NK-92 (cell line): Measurements from ENCODE around the gene LAMTOR1.

Source experiments
- DNase-seq: peaks from one replicate; lab custom pipeline; 2025; ENCODE audit not compliant: unreplicated experiment; lab: John Stamatoyannopoulos, UW

The LAMTOR1 gene

GRCh38 chr11:72081821-72082453 lies 21.2 kb downstream of the LAMTOR1 start:
- DNase-seq = no peak

DNA sequence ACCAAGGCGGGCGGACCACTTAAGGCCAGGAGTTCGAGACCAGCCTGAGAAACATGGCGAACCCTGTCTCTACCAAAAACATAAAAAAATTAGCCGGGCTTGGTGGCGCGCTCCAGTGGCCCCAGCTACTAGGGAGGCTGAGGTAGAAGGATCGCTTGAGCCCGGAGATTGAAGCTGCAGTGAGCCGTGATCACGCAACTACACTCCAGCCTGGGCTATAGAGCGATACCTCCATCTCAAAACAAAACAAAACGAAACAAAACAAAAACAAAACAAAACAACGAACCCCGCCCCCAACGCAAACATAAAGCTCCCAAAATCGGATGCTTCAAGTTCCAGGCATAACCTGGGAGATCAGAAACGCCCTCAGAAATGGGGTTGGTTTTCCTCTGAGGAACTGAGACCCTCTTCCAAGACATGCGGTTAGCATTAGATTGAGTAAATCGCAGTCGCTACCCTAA lies 21.9 kb downstream of the LAMTOR1 start:
- DNase-seq = no peak

- peak; percentile 95 for DNase-seq
Measured at GRCh38 chr11:72080326-72081183, 22.5 kb downstream of the LAMTOR1 start, which contains the start of the genes LRRC51 and NUMA1. TSS of gene LRRC51 (plus strand) at chr11:72080850. CDS start at chr11:72089084, 8,234 bp downstream. TSS of gene NUMA1 (minus strand) at chr11:72080542. CDS start at chr11:72035943, 44,599 bp downstream.

DNA sequence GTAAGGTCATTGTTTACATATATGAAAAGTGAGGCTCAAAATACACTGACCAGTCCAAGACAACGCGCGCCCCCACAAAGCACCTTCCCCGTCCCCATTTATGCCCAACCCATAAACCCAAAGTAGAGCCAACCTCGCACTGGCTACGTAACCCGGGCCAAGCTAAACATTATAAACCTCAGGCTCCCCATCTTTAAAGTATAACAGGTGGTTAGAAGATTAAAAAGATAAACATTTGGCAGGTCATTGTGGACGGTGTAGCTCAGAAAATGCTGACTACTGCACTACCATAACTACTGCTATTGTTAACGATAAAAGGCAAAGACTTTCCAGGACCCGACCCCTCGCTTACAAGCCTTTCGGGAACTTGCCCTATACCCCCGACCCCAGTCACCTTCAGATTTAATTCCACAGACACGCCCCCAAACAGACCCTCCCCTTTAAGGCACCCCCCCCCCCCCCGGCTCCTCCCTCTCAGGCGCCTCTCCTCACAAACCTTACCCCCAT lies 23.2 kb downstream of the LAMTOR1 start:
- DNase-seq = no peak

- DNase-seq = no peak
Measured at GRCh38 chr11:72078477-72078876, 24.6 kb downstream of the LAMTOR1 start.

GRCh38 chr11:72075756-72076155 lies 27.3 kb downstream of the LAMTOR1 start:
- no peak for DNase-seq

DNA sequence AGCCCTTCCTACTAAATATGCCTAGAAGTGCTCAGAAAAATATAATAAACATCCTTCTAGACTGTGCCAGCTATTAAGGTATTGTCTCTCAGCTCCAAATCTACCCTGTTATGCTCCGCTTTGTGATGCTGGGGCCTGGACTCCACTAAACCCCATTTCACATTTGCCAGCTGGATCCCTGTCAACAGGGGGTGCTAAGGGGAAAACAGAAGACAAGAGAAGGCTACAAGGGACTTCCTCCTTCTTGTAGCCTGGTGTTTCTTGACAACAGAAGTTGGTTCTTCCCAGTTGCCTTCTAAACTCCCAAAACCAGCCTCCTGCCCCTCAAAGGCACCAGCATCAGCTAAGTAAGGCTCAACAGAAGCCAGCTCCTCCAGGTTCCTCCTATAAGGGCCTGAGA lies 28.0 kb downstream of the LAMTOR1 start:
- no peak for DNase-seq

- DNase-seq = no peak
Measured at GRCh38 chr11:72072348-72072747, 30.7 kb downstream of the LAMTOR1 start.

- DNase-seq = no peak
Measured at GRCh38 chr11:72070491-72070890, 32.6 kb downstream of the LAMTOR1 start.

DNA sequence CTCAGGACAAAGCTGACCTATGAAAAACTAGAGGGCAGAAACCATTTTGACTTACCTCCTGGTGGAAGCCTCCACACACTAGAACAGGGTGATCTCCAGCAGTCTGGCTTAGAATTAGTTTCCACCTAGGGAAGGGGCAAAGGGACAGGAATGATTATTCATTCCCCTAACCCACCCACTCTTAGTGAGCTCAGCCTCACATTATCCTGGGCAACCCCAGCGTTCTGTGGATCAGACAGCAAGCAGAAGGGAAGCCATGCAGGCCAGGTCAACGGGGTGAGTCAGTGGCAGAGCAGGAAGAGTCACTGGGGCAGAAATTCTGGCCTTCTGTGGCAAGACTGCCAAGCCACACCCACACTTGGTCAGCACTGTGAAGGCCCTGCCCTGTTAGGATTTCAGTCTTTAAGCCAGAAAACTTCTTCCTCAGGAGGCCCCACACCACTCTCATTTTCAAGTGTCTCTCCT lies 33.3 kb downstream of the LAMTOR1 start:
- DNase-seq = no peak

GRCh38 chr11:72069200-72069599 lies 33.9 kb downstream of the LAMTOR1 start:
- DNase-seq = no peak

DNA sequence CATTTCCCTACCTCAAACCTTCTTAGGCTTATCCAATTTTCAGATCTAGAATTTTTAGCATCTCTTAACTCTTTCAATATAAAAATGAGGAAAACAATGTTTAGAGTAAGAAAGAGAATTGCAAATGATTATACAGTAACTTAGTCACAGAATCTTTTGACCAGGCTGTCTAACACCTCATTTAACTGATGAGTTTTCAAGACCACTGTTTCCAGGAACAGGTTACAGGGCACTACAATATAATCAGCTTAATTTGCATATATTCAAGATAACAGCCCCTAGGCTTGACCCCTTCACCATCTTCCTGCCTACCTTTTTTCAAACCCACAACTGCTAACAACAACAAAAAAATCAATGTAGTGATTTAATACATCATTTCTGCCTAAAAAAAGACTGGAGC lies 35.4 kb downstream of the LAMTOR1 start:
- no peak for DNase-seq

- no peak for DNase-seq
Measured at GRCh38 chr11:72067266-72067665, 35.8 kb downstream of the LAMTOR1 start.

DNA sequence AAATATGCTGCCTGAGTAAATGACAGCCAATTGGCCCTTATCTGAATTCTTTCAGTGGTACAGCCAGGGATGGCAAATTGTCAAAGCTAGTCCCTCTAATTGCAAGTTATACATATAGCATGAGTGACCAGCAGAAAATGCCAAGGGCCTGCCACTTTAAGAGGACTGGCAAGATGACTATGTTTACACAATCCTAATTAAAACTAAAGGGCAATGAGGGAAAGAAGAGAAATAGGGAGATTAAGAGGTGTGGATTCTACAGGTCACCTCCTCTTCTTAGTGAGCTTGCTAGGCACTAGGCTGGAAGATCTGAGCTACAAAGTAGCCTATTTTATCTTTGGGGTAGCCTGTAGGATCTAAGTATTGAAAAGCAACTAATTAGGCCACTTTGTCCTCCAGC lies 36.2 kb downstream of the LAMTOR1 start:
- no peak for DNase-seq

DNA sequence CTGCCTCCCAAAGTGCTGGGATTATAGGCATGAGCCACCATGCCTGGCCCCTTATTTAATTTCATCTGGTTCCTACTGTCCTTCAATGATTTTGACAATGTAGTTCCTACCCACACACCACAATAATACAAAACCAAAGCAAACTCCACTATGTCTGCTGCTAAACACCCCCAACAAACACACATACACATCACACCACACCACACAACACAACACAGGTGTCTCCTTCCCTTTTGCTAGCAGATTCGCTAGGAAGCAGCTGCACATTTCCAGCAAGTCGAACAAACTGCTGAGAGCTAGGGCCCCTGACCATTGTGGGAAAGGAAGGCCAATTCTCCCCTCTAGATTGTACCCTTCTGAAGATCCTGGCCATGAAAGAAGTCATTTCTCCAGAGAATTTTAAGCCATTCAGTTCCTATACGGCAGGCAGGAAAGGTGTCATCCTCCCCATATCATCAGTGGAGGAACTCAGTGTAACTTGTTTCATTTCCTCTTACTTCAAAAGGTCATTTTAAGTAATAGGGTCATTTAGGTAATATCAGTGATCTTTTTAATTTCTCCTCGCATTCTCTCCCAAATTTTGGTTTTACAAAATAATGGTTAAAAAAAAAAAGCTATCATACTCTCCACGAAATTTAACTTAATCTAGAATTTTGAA lies 41.2 kb downstream of the LAMTOR1 start:
- no peak for DNase-seq

DNA sequence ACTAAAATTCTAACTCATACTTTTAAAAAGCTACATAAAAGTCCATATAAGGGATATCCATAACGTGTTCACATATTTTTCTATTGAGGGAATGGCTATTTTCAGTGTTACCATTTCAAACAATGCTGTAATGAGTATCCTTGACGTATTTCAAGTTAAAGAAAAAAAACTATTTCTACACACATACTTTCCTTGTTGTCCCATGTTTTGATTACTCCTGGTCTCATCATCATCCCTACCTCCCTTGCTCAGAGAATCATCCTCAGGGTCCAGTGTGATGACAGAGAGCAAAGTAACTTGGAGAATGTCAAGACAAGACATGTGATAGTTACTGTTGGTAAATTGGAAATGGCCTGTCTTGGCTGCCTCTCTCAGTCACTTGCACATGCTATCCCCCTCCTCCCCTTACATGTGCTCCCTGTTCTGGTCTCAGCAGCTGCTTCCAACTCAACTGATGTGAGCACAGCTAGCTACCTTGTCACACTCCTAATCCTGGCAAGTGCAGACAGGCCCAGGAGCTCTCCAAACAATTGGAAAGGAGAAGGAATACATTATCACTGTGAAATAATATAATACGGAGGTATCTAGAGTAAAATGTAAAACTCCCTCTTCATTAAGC lies 44.6 kb downstream of the LAMTOR1 start:
- no peak for DNase-seq

GRCh38 chr11:72048766-72049460 lies 54.2 kb downstream of the LAMTOR1 start:
- no peak for DNase-seq
